ENCODE data around the gene MAPK1. TPM values are rescaled to one million over a fixed set of nuclear protein-coding genes. Genes with fewer than 3 reads are reported as not detected.

The MAPK1 gene
- total RNA-seq, 1 donor from 2014 or later, result 42.3 TPM

DNA sequence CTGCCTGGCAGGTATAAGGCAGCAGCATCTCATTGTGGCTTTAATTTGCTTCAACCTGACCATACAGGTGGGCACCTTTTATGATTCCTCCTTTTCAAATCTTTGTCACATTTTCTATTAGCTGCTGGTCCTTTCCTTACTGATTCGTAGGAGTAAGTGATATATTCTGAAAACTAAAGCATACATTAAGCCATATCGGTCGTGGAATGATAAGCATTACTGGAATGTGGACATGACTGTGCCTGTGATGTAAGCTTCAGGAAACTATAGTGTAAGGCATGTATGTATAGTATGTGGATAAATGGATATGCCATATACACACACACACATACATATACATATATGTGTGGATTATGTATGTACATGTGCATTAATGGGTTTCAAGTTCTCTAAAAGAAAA, 152.7 kb downstream of the MAPK1 start:
- no peak for DNase-seq (ENCODE audit: low read depth)
- TF ChIP-seq CTCF (conservative IDR thresholded peaks at IDR 0.05; ENCODE audit: low read depth, low read length), result no peak
- no peak overlapping the region for H3K4me3 ChIP-seq (ENCODE audit: low read depth, low read length)

GRCh38 chr22:21714059-21714770, 153.2 kb downstream of the MAPK1 start:
- no peak overlapping the region for H3K4me3 ChIP-seq (ENCODE audit: low read depth, low read length)
- no peak for TF ChIP-seq CTCF (conservative IDR thresholded peaks at IDR 0.05; ENCODE audit: low read depth, low read length)
- no peak for DNase-seq (ENCODE audit: low read depth)

DNA sequence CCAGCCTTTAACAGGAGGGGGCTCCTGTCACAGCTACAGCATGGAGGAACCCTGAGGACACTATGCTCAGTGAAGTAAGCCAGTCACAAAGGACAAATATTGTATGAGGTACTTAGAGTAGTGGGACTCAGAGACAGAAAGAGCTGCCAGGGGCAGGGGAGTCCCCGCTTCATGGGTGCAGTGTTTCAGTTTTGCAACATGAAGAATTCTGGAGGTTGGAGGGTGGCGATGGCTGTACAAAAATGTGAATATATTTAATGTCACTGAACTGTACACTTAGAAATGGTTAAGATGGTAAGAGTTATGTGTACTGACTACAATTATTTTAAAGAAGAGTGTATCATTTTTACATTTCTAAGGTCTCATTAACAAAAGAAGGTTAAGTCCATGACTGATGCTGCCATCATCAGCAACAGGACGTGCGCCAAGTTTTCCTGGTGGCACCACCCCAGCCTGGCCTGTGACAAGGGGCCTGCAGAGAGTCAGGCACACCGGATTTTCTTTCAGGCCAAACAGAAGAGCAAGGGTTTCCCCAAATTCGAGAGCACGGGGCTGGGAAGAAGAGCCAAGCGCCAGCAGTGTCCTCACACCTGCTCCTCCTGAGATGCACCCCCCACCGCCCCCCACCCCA, 153.9 kb downstream of the MAPK1 start:
- DNase-seq (ENCODE audit: low read depth), result no peak
- no peak overlapping the region for H3K4me3 ChIP-seq (ENCODE audit: low read depth, low read length)
- no peak for TF ChIP-seq CTCF (conservative IDR thresholded peaks at IDR 0.05; ENCODE audit: low read depth, low read length)

DNA sequence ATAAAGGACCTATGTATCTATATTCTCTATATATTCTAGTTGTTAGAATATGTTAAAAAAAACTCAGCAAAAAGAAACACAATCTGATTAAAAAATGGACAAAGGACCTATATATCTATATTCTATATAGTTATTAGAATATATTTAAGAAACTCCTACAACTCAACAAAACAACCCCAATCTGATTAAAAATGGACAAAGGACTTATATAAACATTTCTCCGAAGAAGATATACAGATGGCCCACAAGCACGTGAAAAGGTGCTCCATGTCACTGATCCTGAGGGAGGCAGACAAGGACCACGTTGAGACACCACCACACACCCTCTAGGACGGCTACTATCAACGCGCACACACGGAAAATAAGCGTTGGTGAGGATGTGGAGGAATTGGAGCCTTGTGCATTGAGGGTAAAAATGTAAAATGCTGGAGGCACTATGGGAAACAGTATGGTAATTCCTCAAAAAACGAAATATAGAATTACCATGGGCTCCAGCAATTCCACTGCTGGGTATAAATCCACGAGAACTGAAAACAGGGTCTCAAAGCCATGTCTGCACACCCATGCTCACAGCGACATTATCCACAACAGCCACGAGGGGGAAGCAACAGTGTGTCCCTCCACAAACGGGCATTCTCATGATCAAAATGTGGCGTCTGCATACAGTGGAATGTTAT, 154.6 kb downstream of the MAPK1 start:
- DNase-seq (ENCODE audit: low read depth), result no peak
- no peak overlapping the region for H3K4me3 ChIP-seq (ENCODE audit: low read depth, low read length)
- peak; percentile 81 for TF ChIP-seq CTCF (conservative IDR thresholded peaks at IDR 0.05; ENCODE audit: low read depth, low read length)

GRCh38 chr22:21711851-21712250, 155.6 kb downstream of the MAPK1 start:
- no peak for DNase-seq (ENCODE audit: low read depth)
- H3K4me3 ChIP-seq (ENCODE audit: low read depth, low read length), result no peak overlapping the region
- no peak for TF ChIP-seq CTCF (conservative IDR thresholded peaks at IDR 0.05; ENCODE audit: low read depth, low read length)

DNA sequence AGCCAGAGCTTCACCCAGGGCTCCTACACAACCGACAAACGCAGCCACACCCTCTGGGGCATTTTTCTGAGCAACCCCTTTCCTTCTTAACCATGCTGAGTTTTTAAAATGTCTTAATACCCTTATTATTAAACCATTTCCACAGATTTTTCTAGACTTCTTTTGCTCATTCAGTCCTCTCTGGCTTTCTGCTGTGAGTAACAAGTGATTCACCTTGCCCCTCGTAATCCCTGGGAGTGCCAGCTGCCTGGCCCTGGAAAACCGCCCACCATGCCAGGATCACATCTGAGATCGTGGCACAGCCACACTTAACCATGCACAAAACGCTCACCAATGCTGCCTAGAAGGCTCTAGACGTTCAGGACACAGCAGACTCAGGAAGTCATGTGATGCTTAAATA, 157.3 kb downstream of the MAPK1 start:
- DNase-seq (ENCODE audit: low read depth), result no peak
- no peak overlapping the region for H3K4me3 ChIP-seq (ENCODE audit: low read depth, low read length)
- no peak for TF ChIP-seq CTCF (conservative IDR thresholded peaks at IDR 0.05; ENCODE audit: low read depth, low read length)
